Measurements from ENCODE around the gene MPDZ.

GRCh38 chr9:13190040-13190439 lies 89.5 kb downstream of the MPDZ start:
- TF ChIP-seq, protein P1, sequence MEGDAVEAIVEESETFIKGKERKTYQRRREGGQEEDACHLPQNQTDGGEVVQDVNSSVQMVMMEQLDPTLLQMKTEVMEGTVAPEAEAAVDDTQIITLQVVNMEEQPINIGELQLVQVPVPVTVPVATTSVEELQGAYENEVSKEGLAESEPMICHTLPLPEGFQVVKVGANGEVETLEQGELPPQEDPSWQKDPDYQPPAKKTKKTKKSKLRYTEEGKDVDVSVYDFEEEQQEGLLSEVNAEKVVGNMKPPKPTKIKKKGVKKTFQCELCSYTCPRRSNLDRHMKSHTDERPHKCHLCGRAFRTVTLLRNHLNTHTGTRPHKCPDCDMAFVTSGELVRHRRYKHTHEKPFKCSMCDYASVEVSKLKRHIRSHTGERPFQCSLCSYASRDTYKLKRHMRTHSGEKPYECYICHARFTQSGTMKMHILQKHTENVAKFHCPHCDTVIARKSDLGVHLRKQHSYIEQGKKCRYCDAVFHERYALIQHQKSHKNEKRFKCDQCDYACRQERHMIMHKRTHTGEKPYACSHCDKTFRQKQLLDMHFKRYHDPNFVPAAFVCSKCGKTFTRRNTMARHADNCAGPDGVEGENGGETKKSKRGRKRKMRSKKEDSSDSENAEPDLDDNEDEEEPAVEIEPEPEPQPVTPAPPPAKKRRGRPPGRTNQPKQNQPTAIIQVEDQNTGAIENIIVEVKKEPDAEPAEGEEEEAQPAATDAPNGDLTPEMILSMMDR (IDR thresholded peaks at IDR 0.05; ENCODE audit: insufficient read depth, low read length, poor library complexity, severe bottlenecking): no peak
- no peak for TF ChIP-seq EZH2phosphoT487 (conservative IDR thresholded peaks at IDR 0.05; ENCODE audit: low read length)

Measured in SU-DHL-6 (cell line).